ENCODE results near the gene DPP4. TPM values are rescaled to one million over a fixed set of nuclear protein-coding genes. Genes with fewer than 3 reads are reported as not detected.
"Not testable (repeated sequence)": the region's sequence is repeated elsewhere in the genome, so short reads cannot be mapped to it uniquely, and the experiment has no call there.

Gene DPP4
- total RNA-seq, 1 donor from 2014 or later: 4.4 TPM

- Histone ChIP-seq H3K27ac (replicated peaks) (no peak overlapping the region), H3K4me3 (no peak overlapping the region), H3K4me1 (no peaks in the 10 kb centered on the region), H3K27me3 (ENCODE audit: low read depth) (peaks cover 13% of the 10 kb centered on the region), H3K36me3 (no peaks in the 10 kb centered on the region), H3K9me3 (replicated peaks) (no peaks in the 10 kb centered on the region)
- no peak for DNase-seq
- TF ChIP-seq CTCF (IDR thresholded peaks at IDR 0.05; ENCODE audit: borderline replicate concordance): no peak
- intact Hi-C loops (cut with micrococcal nuclease): no loop called here
These were observed 117.3 kb downstream of the DPP4 start for GRCh38 chr2:161956738-161957137.

GRCh38 chr2:161955211-161955610, 118.8 kb downstream of the DPP4 start:
- intact Hi-C loops (cut with micrococcal nuclease): no loop called here
- no peak for DNase-seq
- TF ChIP-seq CTCF (IDR thresholded peaks at IDR 0.05; ENCODE audit: borderline replicate concordance): no peak
- Histone ChIP-seq H3K4me3 (no peak overlapping the region), H3K9me3 (replicated peaks) (no peaks in the 10 kb centered on the region), H3K27me3 (ENCODE audit: low read depth) (peaks cover 20% of the 10 kb centered on the region), H3K36me3 (no peaks in the 10 kb centered on the region), H3K4me1 (no peaks in the 10 kb centered on the region), H3K27ac (replicated peaks) (no peak overlapping the region)

- Histone ChIP-seq H3K27me3 (ENCODE audit: low read depth) (peaks cover 23% of the 10 kb centered on the region), H3K4me1 (no peaks in the 10 kb centered on the region), H3K36me3 (no peaks in the 10 kb centered on the region), H3K4me3 (no peak overlapping the region), H3K27ac (replicated peaks) (no peak overlapping the region), H3K9me3 (replicated peaks) (no peaks in the 10 kb centered on the region)
- no peak for TF ChIP-seq CTCF (IDR thresholded peaks at IDR 0.05; ENCODE audit: borderline replicate concordance)
- intact Hi-C loops (cut with micrococcal nuclease): no loop called here
- no peak for DNase-seq
These were observed 119.9 kb downstream of the DPP4 start for GRCh38 chr2:161954103-161954502.

- intact Hi-C loops (cut with micrococcal nuclease); H3K9me3 ChIP-seq (replicated peaks); H3K27ac ChIP-seq (replicated peaks); H3K36me3 ChIP-seq; H3K4me1 ChIP-seq; DNase-seq; H3K4me3 ChIP-seq: not testable (repeated sequence)
- peaks cover 24% of the 10 kb centered on the region for H3K27me3 ChIP-seq (ENCODE audit: low read depth)
These were observed 120.6 kb downstream of the DPP4 start for GRCh38 chr2:161953367-161953766.

- Histone ChIP-seq H3K4me3 (no peak overlapping the region), H3K9me3 (replicated peaks) (no peaks in the 10 kb centered on the region), H3K36me3 (no peaks in the 10 kb centered on the region), H3K27me3 (ENCODE audit: low read depth) (peaks cover 27% of the 10 kb centered on the region), H3K27ac (replicated peaks) (no peak overlapping the region), H3K4me1 (no peaks in the 10 kb centered on the region)
- DNase-seq: no peak
- no peak for TF ChIP-seq CTCF (IDR thresholded peaks at IDR 0.05; ENCODE audit: borderline replicate concordance)
- intact Hi-C loops (cut with micrococcal nuclease): no loop called here
These were observed 121.2 kb downstream of the DPP4 start for GRCh38 chr2:161952783-161953191.

GRCh38 chr2:161947836-161948235, 126.2 kb downstream of the DPP4 start:
- H3K36me3 ChIP-seq: no peaks in the 10 kb centered on the region
- DNase-seq: no peak
- H3K27ac ChIP-seq (replicated peaks): no peak overlapping the region
- H3K4me3 ChIP-seq: no peak overlapping the region
- H3K4me1 ChIP-seq: no peaks in the 10 kb centered on the region
- H3K9me3 ChIP-seq (replicated peaks): no peaks in the 10 kb centered on the region
- intact Hi-C loops (cut with micrococcal nuclease): loop anchor here (10.0 kb wide), 1 partner anchor 363 kb away; no protein-coding TSS in a partner anchor
- no peak for TF ChIP-seq CTCF (IDR thresholded peaks at IDR 0.05; ENCODE audit: borderline replicate concordance)
- peaks cover 43% of the 10 kb centered on the region for H3K27me3 ChIP-seq (ENCODE audit: low read depth)
